GM12878 (cell line): Measurements from ENCODE around the gene UST. TPM values are rescaled to one million over a fixed set of nuclear protein-coding genes. Genes with fewer than 3 reads are reported as not detected.

Experiments used
- ATAC-seq: fragments of 200-7000 bp; cut with Tn5 transposase; 3 replicates; pipeline ENCODE4 v1.9.1; 2020; ENCODE audit warnings: mild to moderate bottlenecking, moderate library complexity
- BruUV-seq: library from RNA; stranded (reverse); fragments of 400-500 nt; replicated peaks from 2 replicates; lab custom pipeline; 2021; lab: Mats Ljungman, UMichigan
- CTCF ChIA-PET: fragments of 300-600 bp; sonication (Branson Sonifier 250); formaldehyde crosslinking; extraction: SDS; loops from one replicate; lab custom pipeline; 2021; ENCODE audit warnings: inconsistent platforms; lab: Yijun Ruan, JAX
- POLR2A ChIA-PET: fragments of 350-600 bp; formaldehyde crosslinking; extraction: SDS; loops from one replicate; lab custom pipeline; 2021; ENCODE audit warnings: inconsistent platforms; lab: Charles Lee
- RAD21 ChIA-PET: fragments of 300-600 bp; sonication (Branson Sonifier 250); formaldehyde crosslinking; loops from one replicate; lab custom pipeline; 2023; ENCODE audit warnings: antibody characterized with exemption; ENCODE audit not compliant: unreplicated experiment; lab: Charles Lee
- SMC1A ChIA-PET: fragments of 300-600 bp; sonication (Branson Sonifier 250); formaldehyde crosslinking; loops from one replicate; lab custom pipeline; 2023; ENCODE audit not compliant: unreplicated experiment, uncharacterized antibody; lab: Charles Lee
- DNase-seq: peaks from one replicate; pipeline ENCODE4 v3.0.0-alpha.2; 2011; ENCODE audit warnings: low read depth, low spot score
- FAIRE-seq: peaks from 3 replicates; lab custom pipeline; 2011; peaks lifted over from hg19 to GRCh38; lab: Jason Lieb, UNC
- H2AFZ ChIP-seq: 2 replicates; pipeline ENCODE4 v1.6.0; 2011; ENCODE audit warnings: low read depth, low read length, control low read depth; ENCODE audit not compliant: control insufficient read depth
- H3K27ac ChIP-seq: 2 replicates; pipeline ENCODE4 v1.5.1; 2011; ENCODE audit warnings: control low read depth; ENCODE audit not compliant: control insufficient read depth, insufficient read depth
- H3K27me3 ChIP-seq, 2 experiments: replicated peaks in 1 of 2; 2 replicates each; pipeline versions ENCODE4 v1.6.0 to v1.6.1; 2011; ENCODE audit warnings: low read length in 1 of 2; ENCODE audit not compliant: control insufficient read depth in 2 of 2, insufficient read depth in 2 of 2
- H3K36me3 ChIP-seq, 2 experiments: 2 replicates each; pipeline ENCODE4 v1.5.1; 2011; ENCODE audit warnings: low read length in 1 of 2; ENCODE audit not compliant: control insufficient read depth in 2 of 2, insufficient read depth in 2 of 2
- H3K4me1 ChIP-seq: 2 replicates; pipeline ENCODE4 v1.6.1; 2011; ENCODE audit warnings: mild to moderate bottlenecking, low read length, moderate library complexity, mixed read lengths; ENCODE audit not compliant: control insufficient read depth, insufficient read depth
- H3K4me2 ChIP-seq: 2 replicates; pipeline ENCODE4 v1.6.0; 2011; ENCODE audit warnings: control low read depth; ENCODE audit not compliant: control insufficient read depth, insufficient read depth
- H3K4me3 ChIP-seq: fragments of 200-600 bp; sonication (generic); 2 replicates; pipeline ENCODE4 v1.5.1; 2016
- H3K79me2 ChIP-seq: 2 replicates; pipeline ENCODE4 v1.6.0; 2011; ENCODE audit warnings: low read length; ENCODE audit not compliant: control insufficient read depth, insufficient read depth
- H3K9ac ChIP-seq: 2 replicates; pipeline ENCODE4 v1.8.0; 2011; ENCODE audit warnings: low read length, control low read depth, mixed read lengths; ENCODE audit not compliant: control insufficient read depth, insufficient read depth
- H3K9me3 ChIP-seq: replicated peaks from 3 replicates; pipeline ENCODE4 v1.5.1; 2011; ENCODE audit warnings: mild to moderate bottlenecking, low read length; ENCODE audit not compliant: control insufficient read depth, insufficient read depth
- H4K20me1 ChIP-seq: 2 replicates; pipeline ENCODE4 v1.6.0; 2011; ENCODE audit not compliant: control insufficient read depth, insufficient read depth
- ASH2L ChIP-seq: fragments of 300-600, 200-600 bp; sonication (generic); IDR thresholded peaks from 2 replicates; pipeline ENCODE4 v1.6.1; 2017; ENCODE audit warnings: low read depth, mild to moderate bottlenecking, borderline replicate concordance
- ATF7 ChIP-seq: fragments of 450-650 bp; IDR thresholded peaks from 2 replicates; pipeline ENCODE4 v1.6.1; 2016; ENCODE audit warnings: low read depth, mild to moderate bottlenecking
- E4F1 ChIP-seq: fragments of 450-650 bp; IDR thresholded peaks from 2 replicates; pipeline ENCODE4 v1.6.1; 2018; ENCODE audit warnings: borderline replicate concordance, mild to moderate bottlenecking; ENCODE audit not compliant: partially characterized antibody
- FOXK2 ChIP-seq: fragments of 450-650 bp; IDR thresholded peaks from 2 replicates; pipeline ENCODE4 v1.6.1; 2017; ENCODE audit warnings: mild to moderate bottlenecking, moderate library complexity
- HDAC6 ChIP-seq: fragments of 200-600 bp; sonication (generic); IDR thresholded peaks from one replicate; pipeline ENCODE4 v1.8.0; 2017; ENCODE audit warnings: antibody characterized with exemption; ENCODE audit not compliant: unreplicated experiment
- RELA ChIP-seq: fragments of 450-650 bp; IDR thresholded peaks from 2 replicates; pipeline ENCODE4 v1.8.0; 2014; ENCODE audit warnings: borderline replicate concordance; ENCODE audit not compliant: partially characterized antibody
- ZBTB11 ChIP-seq: fragments of 450-650 bp; formaldehyde crosslinking; IDR thresholded peaks from 2 replicates; pipeline ENCODE4 v1.5.0; 2022; ENCODE audit warnings: mild to moderate bottlenecking, missing genetic modification characterization
- WGBS: methylation state at CpG from one replicate; pipeline ENCODE4 v1.1.6; 2016; ENCODE audit warnings: low lambda C conversion rate; ENCODE audit not compliant: insufficient replicate concordance, insufficient coverage; ENCODE audit errors: missing lambda C conversion rate; 5-methylcytosine and 5-hydroxymethylcytosine counted together
- in situ Hi-C: fragments of 300-500 bp; cut with MboI; formaldehyde crosslinking; loops from 9 replicates; pipeline ENCODE4 v1.14.3; 2018; ENCODE audit warnings: mixed read lengths
- intact Hi-C: fragments of 100-400 bp; cut with micrococcal nuclease; formaldehyde crosslinking; loops from one replicate; pipeline ENCODE4 v1.14.2; 2022; ENCODE audit not compliant: unreplicated experiment
- polyA plus RNA-seq, 11 experiments: library from polyadenylated mRNA; depleted of rRNA in 4 of 11; unstranded in 6 of 11; stranded (reverse) in 5 of 11; fragments of >200 nt; fragmentation: Nextera tagmentation in 4 of 11; fragmentation: Illumina TruSeq in 1 of 11; extraction: Ambion mirVana in 4 of 11; extraction: Trizol in 1 of 11; gene quantifications; 1 replicate in 1 of 11; 2 replicates in 10 of 11; pipeline versions ENCODE4 v1.2.1 to v1.2.3, GENCODE V29; 2011 to 2016; ENCODE audit warnings: inconsistent platforms in 2 of 11, missing spikeins in 2 of 11, low read depth in 1 of 11
- total RNA-seq, 4 experiments: library from RNA; depleted of rRNA in 3 of 4; stranded (reverse); fragments of >200 nt in 3 of 4; fragmentation: Illumina TruSeq in 1 of 4; extraction: Trizol in 1 of 4; gene quantifications; 2 replicates each; pipeline versions ENCODE4 v1.2.1 to v1.2.3, GENCODE V29; 2013 to 2021

Gene UST
- total and polyA plus RNA-seq, 10 of the 15 experiments (the other 5 are each of a cell fraction or from before 2014, with no cell fraction given), result 0.74 to 43.3 (median 2.2) TPM

GRCh38 chr6:148828047-148828446 lies 81.2 kb downstream of the UST start:
- Histone ChIP-seq H3K36me3 (no peaks in the 10 kb centered on the region), H4K20me1 (no peaks in the 10 kb centered on the region), H3K79me2 (no peaks in the 10 kb centered on the region), H3K27ac (no peak overlapping the region), H3K9ac (no peak overlapping the region), H3K9me3 (no peaks in the 10 kb centered on the region; the same call in 2 of the 3 replicates), H3K4me2 (no peak overlapping the region), H3K4me1 (no peaks in the 10 kb centered on the region), H3K27me3 (peaks cover 0 to under 1% of the 10 kb centered on the region in 2 experiments; a peak in 1 of 4 replicates), H2AFZ (no peak overlapping the region), H3K4me3 (no peak overlapping the region)
- BruUV-seq, result no TSS peak
- POLR2A ChIA-PET, result no interaction called here
- intact Hi-C loops (no loop called here), in situ Hi-C loops (no loop called here)
- no peak for DNase-seq
- CTCF ChIA-PET, result interaction anchor here (1.0 kb wide), 1 partner anchor 107 kb away, joined by 6 read pairs; no protein-coding TSS in a partner anchor
- no peak for FAIRE-seq
- RAD21 ChIA-PET, result no interaction called here
- TF ChIP-seq E4F1, result no peak
- no peak for TF ChIP-seq HDAC6
- ATAC-seq, result no peak
- SMC1A ChIA-PET, result no interaction called here
- 77% methylated on average over 4 of the region's 4 CpGs for WGBS

GRCh38 chr6:148829415-148830101 lies 82.7 kb downstream of the UST start:
- Histone ChIP-seq H3K9ac (no peak overlapping the region), H3K9me3 (no peaks in the 10 kb centered on the region; the same call in 2 of the 3 replicates), H4K20me1 (no peaks in the 10 kb centered on the region), H3K27ac (no peak overlapping the region), H3K4me2 (no peak overlapping the region), H3K36me3 (no peaks in the 10 kb centered on the region), H3K4me3 (no peak overlapping the region), H3K4me1 (no peaks in the 10 kb centered on the region), H2AFZ (no peak overlapping the region), H3K27me3 (no peaks in the 10 kb centered on the region), H3K79me2 (no peaks in the 10 kb centered on the region)
- POLR2A ChIA-PET, result no interaction called here
- in situ Hi-C loops (no loop called here), intact Hi-C loops (loop anchor here (2.0 kb wide), 2 partner anchors 49 to 71 kb away; no protein-coding TSS in a partner anchor)
- BruUV-seq, result no TSS peak
- no peak for ATAC-seq
- DNase-seq, result no peak
- RAD21 ChIA-PET, result no interaction called here
- SMC1A ChIA-PET, result no interaction called here
- FAIRE-seq, result no peak
- CTCF ChIA-PET, result no interaction called here
- 60% methylated on average over 4 of the region's 4 CpGs for WGBS
- TF ChIP-seq ZBTB11 (CRISPR knock-in tag) (no peak), ASH2L (no peak), FOXK2 (no peak), ATF7 (no peak), RELA (no peak)
